Upper lobe of left lung (tissue), 6 donors: ENCODE results near the gene SCN7A. TPM values are rescaled to one million over a fixed set of nuclear protein-coding genes. Genes with fewer than 3 reads are reported as not detected.

Experiments used
- ATAC-seq, 2 donors: fragments of 200-7000 bp; cut with Tn5 transposase; one replicate each; pipeline ENCODE4 v1.9.1; 2022; ENCODE audit warnings: mild to moderate bottlenecking in 2 of 2, moderate library complexity in 2 of 2; ENCODE audit not compliant: low FRiP score in 2 of 2
- DNase-seq, 2 donors: peaks; one replicate each; pipeline ENCODE4 v3.0.0-alpha.2; 2019 to 2020
- H3K27ac ChIP-seq, 4 donors: fragments of 200-600 bp; sonication (generic); one replicate each; pipeline ENCODE4 v1.5.1; 2016 to 2019
- H3K27me3 ChIP-seq, 4 donors: fragments of 200-600 bp; sonication (generic); one replicate each; pipeline ENCODE4 v1.5.1; 2017 to 2019
- H3K36me3 ChIP-seq, 4 donors: fragments of 200-600 bp; sonication (generic); one replicate each; pipeline ENCODE4 v1.5.1; 2016 to 2019
- H3K4me1 ChIP-seq, 4 donors: fragments of 200-600 bp; sonication (generic); one replicate each; pipeline ENCODE4 v1.5.1; 2018 to 2019
- H3K4me3 ChIP-seq, 4 donors: fragments of 200-600 bp; sonication (generic); one replicate each; pipeline ENCODE4 v1.5.1; 2017 to 2019; ENCODE audit warnings: mild to moderate bottlenecking in 2 of 4, moderate library complexity in 1 of 4
- H3K9me3 ChIP-seq, 4 donors: fragments of 200-600 bp; sonication (generic); one replicate each; pipeline ENCODE4 v1.5.1; 2018 to 2019
- CTCF ChIP-seq, 6 experiments: fragments of 450-650 bp in 4 of 6; fragments of 200-600 bp in 2 of 6; sonication (generic) in 2 of 6; IDR thresholded peaks; one replicate each; pipeline ENCODE4 v1.5.1; 2016 to 2019; ENCODE audit warnings: antibody characterized with exemption in 6 of 6
- EP300 ChIP-seq, 4 donors: sonication (generic); formaldehyde crosslinking; IDR thresholded peaks; one replicate each; pipeline ENCODE4 v1.5.1; 2017; ENCODE audit warnings: antibody characterized with exemption in 4 of 4, control low read depth in 2 of 4
- POLR2A ChIP-seq, 4 donors: fragments of 450-650 bp; IDR thresholded peaks; one replicate each; pipeline ENCODE4 v1.5.1; 2016 to 2017; ENCODE audit warnings: antibody characterized with exemption in 4 of 4, mild to moderate bottlenecking in 2 of 4
- POLR2AphosphoS5 ChIP-seq, 2 donors: sonication (generic); formaldehyde crosslinking; IDR thresholded peaks; one replicate each; pipeline ENCODE4 v1.5.1; 2017; ENCODE audit warnings: antibody characterized with exemption in 2 of 2
- WGBS, 2 donors: methylation state at CpG; one replicate each; pipeline ENCODE4 v1.1.5; 2017 to 2018; 5-methylcytosine and 5-hydroxymethylcytosine counted together
- total RNA-seq, 6 donors: library from RNA; depleted of rRNA in 4 of 6; stranded (reverse); fragments of >200 nt in 4 of 6; gene quantifications; one replicate each; pipeline versions ENCODE4 v1.1.0 to v1.2.1, GENCODE V29; 2016 to 2021
- donor health status: DM: no; HTN: no; CAD: no; lungs with moderate emphysema.
- donor health status: DM: no; HTN: yes; CAD: no; lungs with severe emphysema.

The SCN7A gene
- total RNA-seq, 6 donors from 2014 or later: 37.8 to 99.9 (median 60.0) TPM

- no peaks in the 10 kb centered on the region for H3K36me3 ChIP-seq
- TF ChIP-seq EP300 (IDR thresholded peaks at IDR 0.05): no peak
- TF ChIP-seq POLR2A (IDR thresholded peaks at IDR 0.05): no peak
- no peak for TF ChIP-seq CTCF (IDR thresholded peaks at IDR 0.05)
- TF ChIP-seq POLR2AphosphoS5 (IDR thresholded peaks at IDR 0.05): no peak
- DNase-seq: no peak
- peak overlapping the region in 3 of 4 donors; percentile 55 to 71 (median 66) for H3K4me3 ChIP-seq
- peaks cover 0 to 6% (median 0%) of the 10 kb centered on the region in 4 donors for H3K27me3 ChIP-seq
- H3K9me3 ChIP-seq: no peaks in the 10 kb centered on the region
- peak overlapping the region in 3 of 4 donors; percentile 55 to 79 (median 72) for H3K27ac ChIP-seq
- WGBS, 2 donors: 8 to 10% methylated on average over 11 of the region's 11 CpGs
- peaks cover 4 to 21% (median 7%) of the 10 kb centered on the region in 4 donors for H3K4me1 ChIP-seq
- no peak for ATAC-seq
Observed at GRCh38 chr2:166376488-166376828, 117.6 kb downstream of the SCN7A start.

- TF ChIP-seq POLR2A (IDR thresholded peaks at IDR 0.05): peak in 1 of 4 donors; percentile 60
- TF ChIP-seq CTCF (IDR thresholded peaks at IDR 0.05): peak in 1 of 6 experiments; percentile 5
- no peak for TF ChIP-seq POLR2AphosphoS5 (IDR thresholded peaks at IDR 0.05)
- peak; percentile 96 to 97 for ATAC-seq
- Histone ChIP-seq H3K27ac (peak within 1 kb of the TSS; percentile 55 to 79 (median 66)), H3K4me1 (peaks cover 4 to 21% (median 7%) of the 10 kb centered on the region in 4 donors), H3K27me3 (peaks cover 0 to 6% (median 0%) of the 10 kb centered on the region in 4 donors), H3K36me3 (no peaks in the 10 kb centered on the region), H3K9me3 (no peaks in the 10 kb centered on the region), H3K4me3 (peak within 1 kb of the TSS; percentile 55 to 71 (median 66))
- DNase-seq: peak; percentile 90 to 93
- 1% methylated on average over 22 of the region's 45 CpGs; no CpG with 5 or more reads in 1 of the 2 donors for WGBS, 2 donors
Observed at GRCh38 chr2:166375736-166376487, 118.1 kb downstream of the SCN7A start, which contains the start of gene SCN9A. TSS of gene SCN9A (minus strand) at chr2:166375944. CDS start at chr2:166311756, 64,188 bp downstream.

- Histone ChIP-seq H3K4me3 (peak overlapping the region; percentile 55 to 71 (median 66)), H3K9me3 (no peaks in the 10 kb centered on the region), H3K4me1 (peaks cover 4 to 21% (median 7%) of the 10 kb centered on the region in 4 donors), H3K36me3 (no peaks in the 10 kb centered on the region), H3K27ac (peak overlapping the region; percentile 34 to 79 (median 66)), H3K27me3 (peaks cover 0 to 6% (median 0%) of the 10 kb centered on the region in 4 donors)
- 0 to 2% methylated on average over 15 to 17 of the region's 17 CpGs for WGBS, 2 donors
- TF ChIP-seq POLR2A (IDR thresholded peaks at IDR 0.05) (no peak), POLR2AphosphoS5 (IDR thresholded peaks at IDR 0.05) (no peak), EP300 (IDR thresholded peaks at IDR 0.05) (no peak), CTCF (IDR thresholded peaks at IDR 0.05) (no peak)
- peak in 1 of 2 donors; percentile 44 for DNase-seq
- peak; percentile 31 for ATAC-seq
Observed at GRCh38 chr2:166375195-166375735, 118.8 kb downstream of the SCN7A start.

- peaks cover 4 to 21% (median 7%) of the 10 kb centered on the region in 4 donors for H3K4me1 ChIP-seq
- H3K27me3 ChIP-seq: peaks cover 0 to 6% (median 0%) of the 10 kb centered on the region in 4 donors
- H3K36me3 ChIP-seq: no peaks in the 10 kb centered on the region
- H3K9me3 ChIP-seq: no peaks in the 10 kb centered on the region
- H3K4me3 ChIP-seq: no peak overlapping the region
- TF ChIP-seq EP300 (IDR thresholded peaks at IDR 0.05): no peak
- no peak for TF ChIP-seq CTCF (IDR thresholded peaks at IDR 0.05)
- no peak for TF ChIP-seq POLR2A (IDR thresholded peaks at IDR 0.05)
- TF ChIP-seq POLR2AphosphoS5 (IDR thresholded peaks at IDR 0.05): no peak
- DNase-seq (no peak), ATAC-seq (no peak)
- H3K27ac ChIP-seq: no peak overlapping the region
Observed at GRCh38 chr2:166373951-166374350, 120.1 kb downstream of the SCN7A start.
